Putamen (tissue), 1 donor: Measurements from ENCODE around the gene LRP1B.
A peak's percentile ranks its signal among the peaks of the same experiment; 100 is the strongest.

Source experiments
- DNase-seq: peaks from one replicate; pipeline ENCODE4 v3.0.0-alpha.2; 2016; ENCODE audit warnings: low spot score

Gene LRP1B

GRCh38 chr2:141957827-141958450, 172.9 kb downstream of the LRP1B start:
- DNase-seq = peak; percentile 37

GRCh38 chr2:141957321-141957720, 173.5 kb downstream of the LRP1B start:
- DNase-seq = no peak

DNA sequence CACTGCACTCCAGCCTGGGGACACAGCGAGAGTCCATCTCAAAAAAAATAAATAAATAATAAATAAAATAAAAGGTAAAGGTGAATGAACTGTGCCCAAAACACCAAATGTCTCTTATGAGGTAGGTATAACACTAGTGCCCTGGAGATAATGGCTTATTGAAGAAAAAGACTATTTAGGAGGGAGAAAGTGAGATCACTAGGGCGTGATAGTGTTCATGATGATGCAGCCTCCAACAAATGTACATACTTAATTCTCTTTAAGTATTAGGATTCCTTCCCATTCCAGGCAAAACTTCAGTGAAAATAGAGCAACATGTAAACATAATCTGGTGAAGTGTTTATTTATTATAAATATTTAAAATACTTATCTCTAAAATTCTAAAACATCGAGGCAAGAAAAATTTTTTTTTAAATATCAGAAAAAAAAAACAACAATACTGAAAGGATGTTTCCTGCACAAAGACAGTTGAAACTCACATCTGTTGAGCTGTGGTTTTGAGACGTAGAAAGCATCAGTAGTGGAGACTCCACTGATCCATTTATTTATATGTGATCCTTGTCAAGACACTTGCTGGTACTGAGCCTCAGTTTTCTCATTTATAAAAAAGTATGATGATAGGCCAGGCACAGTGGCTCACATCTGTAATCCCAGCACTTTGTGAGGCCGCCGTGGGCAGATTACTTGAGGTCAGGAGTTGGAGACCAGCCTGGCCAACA, 183.3 kb downstream of the LRP1B start:
- no peak for DNase-seq

DNA sequence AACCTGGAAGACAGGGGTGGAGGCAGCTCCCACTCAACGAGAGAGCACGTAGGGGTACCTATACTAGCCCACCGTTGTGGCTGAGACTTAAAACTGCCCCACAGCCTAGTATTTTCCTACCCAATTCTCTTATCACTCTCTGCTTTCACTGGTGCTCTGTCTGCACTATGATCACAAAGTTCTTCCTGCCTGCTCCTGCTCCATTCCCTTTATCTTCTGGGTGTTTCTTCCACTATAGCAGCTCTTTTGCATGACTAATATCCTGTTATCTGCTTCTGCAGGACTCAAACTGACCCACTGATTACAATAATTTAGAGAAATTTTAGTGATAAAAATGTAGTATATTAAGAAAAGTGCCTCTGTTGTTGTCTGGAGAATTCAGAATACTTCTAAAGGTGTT, 184.8 kb downstream of the LRP1B start:
- DNase-seq = no peak

- DNase-seq = no peak
Measured at GRCh38 chr2:141943918-141944317, 186.9 kb downstream of the LRP1B start.

GRCh38 chr2:141942006-141942789, 188.6 kb downstream of the LRP1B start:
- no peak for DNase-seq

DNA sequence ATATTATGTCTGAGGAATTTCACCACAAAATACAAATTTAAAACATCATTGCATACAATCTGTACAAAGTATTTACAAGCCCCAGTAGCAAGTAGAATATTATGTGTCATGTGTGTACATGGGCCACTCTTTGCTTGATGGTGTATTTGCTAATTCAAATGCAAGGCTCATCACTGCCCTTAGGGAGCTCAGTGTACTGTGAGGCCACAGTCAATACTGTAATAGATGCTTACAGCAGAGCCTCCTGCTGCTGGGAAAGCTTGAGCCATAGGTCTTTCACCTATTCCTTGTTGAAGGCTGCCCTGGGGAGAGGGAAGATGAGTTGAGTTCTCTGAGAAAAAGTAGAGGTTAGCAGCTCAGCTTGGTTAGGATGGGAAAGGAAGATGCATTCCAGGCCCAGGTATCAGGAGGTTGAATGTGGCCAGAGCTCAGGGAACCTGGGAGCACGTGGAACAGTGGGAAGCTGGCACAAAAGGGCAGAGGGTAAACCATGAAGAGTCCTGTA, 189.6 kb downstream of the LRP1B start:
- DNase-seq = no peak

DNA sequence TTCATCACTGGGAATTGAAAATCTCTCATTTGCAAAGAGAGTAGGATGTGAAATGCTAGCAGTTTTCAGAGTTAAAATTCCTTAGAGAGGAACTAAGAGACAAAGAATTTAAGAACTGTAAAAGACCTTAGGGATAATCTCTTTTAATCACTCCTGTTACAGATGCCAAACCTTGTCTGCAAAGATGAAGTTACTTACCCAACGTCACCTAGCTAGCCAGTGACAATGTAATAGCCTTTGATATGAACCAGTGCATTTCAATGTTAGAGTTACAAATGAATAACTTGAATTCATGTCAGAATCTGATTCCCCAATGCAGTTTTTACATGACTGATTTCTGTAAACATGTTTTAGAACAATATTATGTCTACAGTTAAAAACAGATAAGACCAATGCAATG, 190.1 kb downstream of the LRP1B start:
- no peak for DNase-seq

DNA sequence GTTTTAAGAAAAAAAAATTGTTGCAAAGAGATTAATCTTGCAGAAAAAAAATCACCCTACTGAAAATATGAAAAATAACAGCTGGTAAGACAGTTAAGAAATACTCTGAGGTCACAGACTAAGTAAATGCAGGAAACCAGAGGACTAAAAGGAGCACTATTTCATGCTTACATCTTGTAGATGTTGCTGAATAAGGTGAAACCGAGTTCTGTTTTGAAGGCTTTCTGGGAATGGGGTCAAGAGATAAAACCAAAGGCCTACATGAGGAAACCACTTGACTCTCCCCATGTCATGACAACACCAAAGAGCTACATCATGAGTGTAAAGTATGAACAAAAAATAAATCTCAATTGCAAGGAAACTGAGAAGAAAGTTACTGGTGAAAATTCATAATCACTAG, 197.6 kb downstream of the LRP1B start:
- DNase-seq = no peak

DNA sequence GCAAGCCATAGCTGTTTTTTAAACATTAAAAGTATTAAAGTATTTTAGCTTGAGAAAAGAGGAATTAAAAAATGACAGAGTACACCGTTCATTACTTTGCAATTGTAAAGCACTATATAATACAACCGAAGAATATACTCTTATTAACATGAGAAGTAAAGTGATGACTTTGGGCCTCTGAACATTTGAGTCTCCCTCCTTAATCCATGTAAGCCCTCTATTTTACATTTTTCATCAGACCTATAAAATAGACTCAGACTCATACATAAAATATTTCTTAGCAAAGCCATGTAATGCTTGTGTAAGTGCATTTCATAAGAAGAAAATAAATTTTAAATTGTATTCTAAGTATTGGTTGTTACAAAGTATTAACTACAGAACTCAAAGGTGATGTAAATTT, 198.6 kb downstream of the LRP1B start:
- DNase-seq = no peak

- no peak for DNase-seq
Measured at GRCh38 chr2:141931797-141932196, 199.0 kb downstream of the LRP1B start.

- no peak for DNase-seq
Measured at GRCh38 chr2:141930803-141931202, 200.0 kb downstream of the LRP1B start.

DNA sequence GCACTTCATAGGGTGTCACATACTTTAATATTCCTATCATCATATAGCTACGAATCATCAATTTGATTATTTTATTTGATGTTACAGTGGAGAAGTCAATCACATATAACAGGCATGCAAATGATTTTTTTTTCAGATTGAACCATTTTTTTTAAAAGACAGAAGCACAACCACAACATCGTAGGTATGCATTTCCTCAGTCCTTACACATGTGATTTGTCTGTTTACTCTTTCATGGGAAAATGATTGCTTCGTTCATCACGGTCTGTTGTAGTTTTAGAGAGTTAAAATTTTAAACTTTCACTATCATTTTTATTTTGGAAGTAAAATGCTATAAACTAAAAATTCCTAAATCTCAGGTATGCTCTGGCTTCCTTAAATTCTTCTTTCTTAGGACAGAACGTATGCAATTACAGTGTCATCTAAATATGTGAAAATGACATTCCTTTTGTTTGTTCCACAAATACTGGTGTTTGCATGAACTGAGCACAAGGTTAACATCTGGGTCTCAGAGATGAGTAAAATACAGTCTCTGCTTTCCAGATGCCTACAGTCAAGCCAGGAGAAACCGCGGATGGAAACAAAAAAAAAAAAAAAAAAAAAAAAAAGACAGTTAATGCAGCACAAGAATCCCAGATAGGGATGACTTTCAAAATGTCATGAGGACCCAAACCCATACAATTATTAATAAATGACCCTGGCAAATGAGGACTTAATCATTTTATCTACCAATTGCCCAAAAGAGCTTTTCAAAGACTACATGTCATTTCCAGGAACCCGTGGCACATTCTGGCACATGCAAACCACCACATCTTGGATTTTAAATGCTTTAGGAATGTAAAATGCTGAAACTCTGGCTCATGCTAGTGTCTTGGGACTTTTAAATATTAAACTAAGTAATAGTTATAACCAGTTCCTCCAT, 201.2 kb downstream of the LRP1B start:
- no peak for DNase-seq

DNA sequence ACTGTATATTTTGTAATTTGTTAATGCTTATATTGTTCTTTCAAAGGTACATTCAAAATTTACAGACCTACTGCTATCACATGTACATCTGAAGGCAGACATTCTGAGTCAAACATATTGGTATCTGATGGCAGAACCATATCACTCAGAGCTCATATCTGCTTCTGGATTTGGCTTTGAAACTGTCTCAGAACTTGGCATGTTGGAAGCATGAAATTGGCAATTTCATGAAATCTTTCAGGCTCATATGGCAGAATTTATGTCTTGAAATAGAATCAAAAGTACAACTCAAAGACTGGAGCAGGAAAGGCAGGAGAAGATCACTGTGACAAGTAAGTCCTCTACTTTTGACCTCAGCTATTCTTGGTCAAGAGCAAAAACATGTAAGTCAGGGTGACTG, 202.3 kb downstream of the LRP1B start:
- DNase-seq = no peak

- DNase-seq = no peak
Measured at GRCh38 chr2:141927536-141927935, 203.3 kb downstream of the LRP1B start.

- no peak for DNase-seq
Measured at GRCh38 chr2:141925511-141925910, 205.3 kb downstream of the LRP1B start.

- no peak for DNase-seq
Measured at GRCh38 chr2:141923657-141924056, 207.2 kb downstream of the LRP1B start.

- no peak for DNase-seq
Measured at GRCh38 chr2:141911485-141912066, 219.2 kb downstream of the LRP1B start.

DNA sequence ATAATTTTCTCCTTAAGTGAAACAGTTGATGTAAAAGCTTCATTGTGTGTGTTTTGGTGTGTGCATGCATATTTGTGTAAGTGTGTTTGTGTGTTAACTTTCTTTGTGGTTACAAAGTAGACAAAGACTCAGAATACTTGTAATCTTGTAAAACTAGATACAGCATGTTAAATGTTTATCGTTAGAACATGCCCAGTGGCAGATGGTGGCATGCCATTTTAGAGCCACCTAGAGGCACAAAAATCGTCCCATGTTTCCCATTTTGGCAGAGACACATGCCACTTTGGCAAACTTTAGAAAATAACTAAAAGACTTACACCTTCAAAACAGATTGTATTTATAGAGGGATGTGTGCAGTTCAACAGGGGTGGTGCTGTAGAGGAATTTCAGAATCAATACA, 224.1 kb downstream of the LRP1B start:
- no peak for DNase-seq

- DNase-seq = no peak
Measured at GRCh38 chr2:141900826-141901225, 230.0 kb downstream of the LRP1B start.

GRCh38 chr2:141899740-141900139, 231.1 kb downstream of the LRP1B start:
- DNase-seq = no peak
